GM21367 (cell line): ENCODE data around the gene CAB39.
A peak's percentile ranks its signal among the peaks of the same experiment; 100 is the strongest.

ENCODE experiments used
- ATAC-seq: cut with Tn5 transposase; IDR thresholded peaks from one replicate; pipeline ENCODE4 v1.9.1; 2021; ENCODE audit not compliant: unreplicated experiment

Gene CAB39

DNA sequence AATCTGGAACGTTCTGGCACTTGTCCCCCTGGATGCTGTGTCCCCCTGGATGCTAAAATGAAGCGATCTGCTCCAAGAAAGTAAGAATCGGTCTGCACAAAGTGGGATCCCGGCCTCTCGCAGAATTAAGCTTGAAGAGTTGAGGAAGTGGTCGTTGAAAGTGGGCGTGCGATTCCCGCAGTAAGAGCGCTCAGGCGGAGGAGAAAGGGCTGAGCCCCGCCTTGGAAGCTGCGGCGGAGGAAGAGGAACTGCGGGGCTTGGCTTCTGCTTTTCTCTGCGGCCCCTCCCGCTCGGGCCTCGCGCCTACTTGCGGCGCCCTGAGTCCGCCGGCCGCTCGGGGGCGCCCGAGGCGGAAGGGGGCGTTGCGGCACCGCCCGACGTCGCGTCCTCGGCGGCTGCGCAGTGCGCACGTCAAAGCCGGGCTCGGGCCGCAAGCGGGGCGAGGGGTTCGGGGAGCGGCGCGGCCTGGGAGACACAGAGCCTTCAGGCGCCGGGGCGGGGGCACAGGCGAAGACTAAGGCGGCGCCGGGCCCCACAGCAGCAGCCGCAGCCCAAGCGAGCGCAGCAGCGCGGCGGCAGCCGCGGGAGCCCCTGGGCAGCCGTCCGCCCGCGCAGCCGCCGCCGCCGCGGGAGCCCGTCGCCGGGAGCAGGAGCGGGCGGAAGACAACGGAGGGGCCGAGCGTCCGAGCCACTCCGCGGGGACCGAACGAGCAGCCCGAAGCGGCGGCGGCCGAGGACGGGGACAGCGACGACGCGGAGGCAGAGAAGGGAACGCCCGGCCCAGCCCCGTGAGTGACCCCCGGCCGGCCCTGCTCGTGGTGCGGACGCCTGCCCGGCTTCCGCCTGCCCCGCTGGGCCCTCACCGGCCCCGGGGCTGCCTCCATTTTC is at the start of gene CAB39:
Gene CAB39 (plus strand): TSS at position 400 of the 888 bp plus-strand sequence. CDS start 47,160 bp downstream, outside the sequence.
- ATAC-seq, result peak; percentile 75

DNA sequence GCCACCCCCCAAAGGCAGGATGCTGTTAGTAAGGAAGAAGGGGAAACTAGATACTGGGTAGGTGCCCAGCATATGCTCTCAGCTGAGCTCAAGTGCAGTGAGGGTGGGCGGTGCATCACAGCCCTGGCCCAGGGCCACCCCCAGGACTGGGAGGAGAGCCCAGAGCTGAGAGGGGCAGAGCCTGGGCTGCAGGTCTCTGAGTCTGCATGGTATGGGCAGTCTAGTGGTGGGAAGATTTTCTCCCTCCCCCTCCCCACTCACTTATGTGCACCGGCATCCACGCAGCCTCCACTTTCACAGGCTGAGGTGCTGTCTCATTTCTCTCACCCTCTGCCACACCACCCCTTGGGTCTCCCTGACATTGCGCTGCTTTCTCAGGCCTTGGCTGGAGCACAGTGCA is 48.5 kb upstream of the CAB39 start:
- ATAC-seq, result no peak

DNA sequence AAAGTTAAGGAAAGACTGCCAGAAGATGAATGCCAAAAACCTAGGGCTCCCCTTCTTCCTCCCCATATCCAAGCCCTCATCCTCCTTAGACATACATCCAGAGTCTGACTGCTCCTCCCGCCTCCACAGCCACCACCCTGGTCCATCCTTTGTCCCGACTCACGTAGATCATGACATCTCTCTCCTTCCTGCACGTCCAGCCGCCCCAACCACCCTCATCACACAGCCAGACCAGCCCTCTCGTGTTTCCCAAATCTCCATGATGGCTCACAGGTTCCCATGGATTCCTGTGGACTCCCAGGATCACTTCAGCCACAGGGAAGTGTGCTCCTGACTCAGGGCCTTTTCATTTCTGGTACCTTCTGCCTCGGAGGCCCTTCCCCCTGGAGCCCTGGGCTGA is 47.8 kb upstream of the CAB39 start:
- ATAC-seq, result no peak

DNA sequence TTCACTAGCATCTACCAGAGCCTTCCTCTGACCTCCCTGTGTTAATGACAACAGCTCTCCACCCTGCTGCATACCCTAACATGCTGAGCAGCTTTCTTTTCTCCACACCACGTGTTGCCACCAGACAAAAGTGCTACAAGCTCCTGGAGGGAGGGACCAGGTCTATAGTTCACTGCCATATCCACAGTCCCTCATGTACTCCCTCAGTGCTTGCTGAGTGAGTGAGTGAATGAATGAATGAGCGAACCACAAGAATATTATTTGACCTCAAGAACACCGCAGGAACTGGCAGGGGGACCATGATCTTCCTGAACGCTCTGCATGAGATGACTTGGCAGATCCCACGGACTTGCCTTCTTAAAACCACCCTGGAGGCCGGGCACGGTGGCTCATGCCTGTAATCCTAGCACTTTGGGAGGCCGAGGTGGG is 47.4 kb upstream of the CAB39 start:
- no peak for ATAC-seq

DNA sequence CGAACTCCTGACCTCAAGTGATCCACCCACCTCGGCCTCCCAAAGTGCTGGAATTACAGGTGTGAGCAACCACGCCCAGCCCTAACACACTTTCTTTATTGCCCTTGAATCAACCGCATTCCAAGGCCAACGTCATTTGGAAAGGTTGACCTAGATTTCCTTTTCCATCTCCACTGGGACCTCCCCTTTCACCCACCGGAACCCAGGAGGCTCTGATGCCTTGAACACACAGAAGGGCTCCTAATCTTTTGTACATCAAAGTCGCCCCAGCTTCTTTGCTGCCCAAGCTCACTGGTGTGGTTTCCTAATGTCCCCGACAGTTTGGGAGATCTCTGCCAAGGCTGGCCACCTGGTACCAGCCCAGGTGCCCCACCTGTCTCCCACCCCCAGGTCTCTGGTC is 46.2 kb upstream of the CAB39 start:
- no peak for ATAC-seq

DNA sequence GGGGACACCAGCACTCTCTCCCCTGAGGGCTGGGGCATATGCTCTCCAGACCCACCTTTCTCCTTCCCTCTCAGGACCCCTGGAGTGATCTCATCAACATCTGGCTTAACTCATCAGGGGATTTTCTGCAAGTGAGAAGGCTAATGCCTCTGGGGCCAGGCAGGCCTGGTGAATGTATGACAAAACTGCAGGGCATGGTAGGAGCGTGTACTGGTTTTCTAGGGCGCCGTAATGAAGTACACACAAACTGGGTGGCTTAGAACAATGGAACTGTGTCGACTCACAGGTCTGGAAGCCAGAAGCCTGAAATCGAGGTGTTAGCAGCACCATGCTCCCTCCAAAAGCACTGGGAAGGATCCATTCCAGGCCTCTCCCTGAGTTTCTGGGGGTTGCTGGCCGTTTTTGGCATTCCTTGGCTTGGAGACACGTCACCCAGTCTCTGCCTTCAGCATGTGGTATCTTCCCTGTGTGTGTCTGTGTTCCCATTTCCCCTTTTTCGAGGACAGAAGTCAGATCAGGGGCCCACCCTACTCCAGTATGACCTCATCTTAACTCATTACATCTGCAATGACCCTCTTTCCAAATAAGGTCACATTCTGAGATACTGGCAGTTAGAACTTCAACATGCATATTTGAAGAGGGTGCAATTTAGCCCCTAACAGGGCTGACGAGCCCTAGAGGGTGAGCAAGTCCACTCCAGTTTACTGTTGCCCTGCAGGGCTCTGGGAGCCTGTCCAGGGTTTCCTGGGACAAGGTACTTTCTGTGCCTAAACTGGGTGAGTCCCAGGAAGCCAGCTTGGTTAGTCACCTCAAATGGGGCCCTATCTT is 45.5 kb upstream of the CAB39 start:
- no peak for ATAC-seq

DNA sequence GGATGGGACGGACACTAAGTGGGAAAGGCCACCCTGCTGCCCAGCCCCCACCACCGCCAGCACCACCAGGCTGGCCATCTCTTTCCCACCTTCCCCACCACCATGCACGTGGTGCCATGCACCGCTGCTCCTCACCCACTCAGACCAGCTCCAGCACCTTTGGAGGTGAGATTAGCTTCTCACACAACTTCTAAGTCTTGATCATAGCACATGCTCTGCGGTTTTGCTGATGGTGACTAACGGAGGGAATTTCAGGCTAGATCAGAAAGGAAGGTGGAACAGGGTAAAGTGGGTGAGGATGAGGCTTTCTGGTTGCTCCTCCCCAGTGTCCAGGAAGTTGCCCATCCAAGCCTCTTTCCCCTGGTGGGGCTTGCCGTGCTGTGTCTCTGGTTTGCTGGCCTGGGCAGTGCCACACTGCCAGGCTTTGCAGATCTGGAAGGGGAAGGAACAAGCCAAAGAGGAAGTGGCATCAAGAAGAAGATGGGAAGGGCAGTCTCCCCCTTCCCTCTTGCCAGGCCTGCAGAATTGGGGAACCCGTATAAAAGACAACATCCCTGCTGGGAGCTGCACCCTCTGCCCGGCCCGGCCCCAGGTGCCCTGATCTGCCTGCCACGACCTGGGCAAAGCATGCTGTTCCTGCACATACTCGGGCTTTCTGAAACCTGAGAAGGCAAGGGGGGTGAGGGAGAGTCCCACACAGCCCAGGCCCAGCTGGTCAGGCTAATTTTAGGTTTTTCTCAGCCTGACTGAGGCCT is 44.3 kb upstream of the CAB39 start:
- peak; percentile 39 for ATAC-seq

DNA sequence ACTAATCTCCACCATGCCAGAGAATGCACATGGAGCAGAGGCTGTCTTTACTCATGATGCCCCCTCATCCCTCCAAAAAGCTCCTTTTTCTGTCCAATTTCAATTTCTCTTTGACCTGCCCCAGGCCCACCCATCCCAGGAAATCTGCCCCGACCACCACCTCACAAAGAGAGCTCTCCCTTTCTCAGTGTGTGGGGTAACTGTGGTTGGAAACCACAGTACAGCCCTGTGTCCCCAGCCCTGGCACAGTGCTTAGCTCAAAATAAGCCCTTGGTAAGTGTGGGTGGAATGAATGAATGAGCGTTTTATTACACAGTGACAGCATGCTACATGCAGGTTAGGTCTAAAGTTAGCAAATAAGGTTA is 43.7 kb upstream of the CAB39 start:
- peak; percentile 18 for ATAC-seq

DNA sequence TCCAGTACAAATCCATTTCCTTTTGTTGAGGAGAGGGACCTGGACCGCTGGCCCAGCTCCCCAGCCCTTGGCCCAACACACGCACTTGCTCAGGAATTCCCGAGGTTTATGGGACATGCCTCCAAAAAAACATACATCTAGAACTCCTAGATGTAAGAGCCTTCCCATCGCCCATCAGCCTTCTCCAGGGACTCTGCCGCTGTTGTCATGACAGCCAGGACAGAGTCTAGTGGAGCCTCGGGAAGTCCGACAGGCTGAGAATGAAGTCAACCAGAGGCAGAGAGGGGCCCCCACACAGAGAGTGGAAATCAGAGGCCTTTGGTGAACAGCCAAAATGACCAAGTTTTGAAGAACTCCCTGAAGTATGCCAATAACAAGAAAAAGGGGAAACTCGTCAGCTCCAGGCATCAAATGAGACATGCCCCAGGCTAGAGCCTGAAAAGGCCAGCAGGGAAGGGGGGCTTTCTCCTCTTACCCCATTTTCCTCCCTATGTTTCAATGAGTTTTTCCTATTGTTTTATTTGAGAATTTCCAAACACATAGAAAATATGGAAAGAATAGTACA is 43.2 kb upstream of the CAB39 start:
- ATAC-seq, result no peak

DNA sequence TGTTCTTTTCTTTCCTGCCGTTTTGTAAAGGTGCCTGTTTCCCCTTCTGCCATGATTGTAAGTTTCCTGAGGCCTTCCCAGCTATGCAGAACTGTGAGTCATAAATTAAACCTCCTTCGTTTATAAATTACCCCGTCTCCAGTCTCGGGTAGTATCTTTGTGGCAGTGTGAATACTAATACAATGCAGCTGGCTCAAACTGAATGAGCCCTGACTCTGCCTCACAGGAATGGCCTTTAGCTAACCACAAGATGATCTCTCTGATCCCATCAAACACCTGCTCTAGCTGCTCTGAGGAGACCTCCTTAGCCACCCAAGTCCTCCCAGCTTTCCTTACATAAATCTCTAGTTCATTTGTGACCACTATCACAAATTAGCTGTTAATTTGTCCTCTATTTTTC is 41.5 kb upstream of the CAB39 start:
- no peak for ATAC-seq

DNA sequence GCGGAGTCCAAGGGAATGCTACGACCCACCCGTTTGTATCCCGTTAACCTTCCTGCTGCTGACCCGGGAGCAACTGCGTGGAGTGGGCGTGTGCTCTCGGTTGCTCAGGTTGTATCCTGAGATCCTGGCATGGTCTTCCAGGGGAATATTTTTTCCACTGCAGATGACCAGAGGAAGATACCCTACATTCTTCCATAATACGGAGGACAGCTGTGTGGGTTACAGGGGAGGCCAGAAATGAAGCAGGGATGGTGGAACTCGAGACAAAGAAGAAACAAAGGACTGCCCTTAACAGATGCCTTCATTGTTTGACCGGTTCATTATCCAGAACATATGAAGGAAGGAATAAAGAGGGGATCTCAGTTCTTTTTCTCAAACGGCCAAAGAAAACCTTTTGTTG is 39.8 kb upstream of the CAB39 start:
- ATAC-seq, result no peak

DNA sequence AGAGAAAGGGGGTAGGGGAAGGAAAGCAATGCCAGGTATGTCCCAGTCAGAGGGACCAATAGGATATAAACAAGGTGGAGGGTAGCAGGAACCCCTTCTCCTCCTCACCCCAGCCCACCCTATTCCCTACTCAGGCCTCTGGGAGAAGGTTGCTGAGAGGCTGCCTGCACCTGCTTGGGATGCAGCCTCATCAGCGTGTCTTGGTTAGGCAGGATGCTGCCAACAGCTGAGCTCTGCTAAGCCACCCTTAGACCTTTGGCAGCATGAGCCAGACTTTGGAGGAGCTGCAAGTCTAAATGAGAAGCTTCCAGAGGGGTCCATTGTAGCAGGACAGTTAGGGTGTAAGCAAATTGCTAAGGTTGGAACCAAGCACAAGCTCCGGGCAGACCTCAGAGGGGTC is 38.2 kb upstream of the CAB39 start:
- ATAC-seq, result no peak

DNA sequence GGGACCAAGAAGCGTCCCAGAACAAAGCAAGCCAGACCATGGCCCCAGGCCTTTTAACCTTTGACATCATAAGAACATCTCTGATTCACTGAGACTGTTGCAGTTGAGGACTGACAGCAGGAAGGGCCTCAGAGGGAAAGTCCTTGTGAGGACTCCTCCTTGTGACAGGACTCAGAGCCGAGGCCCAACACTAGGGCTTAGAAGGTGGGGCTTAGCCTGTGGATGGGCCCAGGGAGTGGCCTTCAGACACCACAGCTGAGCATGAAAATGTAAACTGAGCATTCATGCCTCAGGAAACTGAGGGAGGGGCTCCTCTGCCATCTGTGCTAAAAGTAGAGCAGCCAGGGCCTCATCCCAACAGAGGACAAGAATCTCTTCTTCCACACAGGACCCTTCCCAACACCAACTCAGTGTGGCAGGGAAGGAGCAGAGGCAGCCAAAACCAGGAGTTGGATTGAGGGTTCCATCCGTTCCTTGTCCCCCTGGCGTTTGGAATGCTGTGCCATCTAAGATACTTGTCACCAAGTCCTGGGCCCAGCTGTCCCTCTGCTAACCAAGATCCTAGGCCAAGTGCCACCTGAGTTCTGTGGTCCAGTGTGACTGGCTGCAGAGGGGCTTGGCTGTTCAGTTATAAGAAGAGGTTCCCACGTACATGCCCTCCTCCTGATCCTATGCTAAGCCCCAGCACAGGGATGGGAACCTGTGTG is 37.5 kb upstream of the CAB39 start:
- ATAC-seq, result no peak

DNA sequence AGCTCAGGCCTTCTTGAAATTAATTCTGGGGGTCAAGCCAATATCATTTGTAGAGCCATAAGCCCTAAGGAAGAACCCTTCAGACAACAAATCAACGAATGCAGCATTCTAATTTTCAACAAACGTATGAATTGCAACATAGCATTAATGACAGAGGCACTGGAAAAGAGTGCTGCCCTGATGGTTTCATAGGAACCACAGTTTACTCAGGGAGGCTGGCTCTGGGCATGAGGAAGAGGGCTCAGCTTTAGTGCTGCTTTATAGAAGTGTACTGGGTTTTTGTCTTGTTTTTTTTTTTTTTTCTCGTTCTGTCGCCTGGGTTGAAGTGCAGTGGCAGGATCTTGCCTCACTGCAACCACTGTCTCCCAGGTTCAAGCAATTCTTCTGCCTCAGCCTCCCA is 36.1 kb upstream of the CAB39 start:
- no peak for ATAC-seq

DNA sequence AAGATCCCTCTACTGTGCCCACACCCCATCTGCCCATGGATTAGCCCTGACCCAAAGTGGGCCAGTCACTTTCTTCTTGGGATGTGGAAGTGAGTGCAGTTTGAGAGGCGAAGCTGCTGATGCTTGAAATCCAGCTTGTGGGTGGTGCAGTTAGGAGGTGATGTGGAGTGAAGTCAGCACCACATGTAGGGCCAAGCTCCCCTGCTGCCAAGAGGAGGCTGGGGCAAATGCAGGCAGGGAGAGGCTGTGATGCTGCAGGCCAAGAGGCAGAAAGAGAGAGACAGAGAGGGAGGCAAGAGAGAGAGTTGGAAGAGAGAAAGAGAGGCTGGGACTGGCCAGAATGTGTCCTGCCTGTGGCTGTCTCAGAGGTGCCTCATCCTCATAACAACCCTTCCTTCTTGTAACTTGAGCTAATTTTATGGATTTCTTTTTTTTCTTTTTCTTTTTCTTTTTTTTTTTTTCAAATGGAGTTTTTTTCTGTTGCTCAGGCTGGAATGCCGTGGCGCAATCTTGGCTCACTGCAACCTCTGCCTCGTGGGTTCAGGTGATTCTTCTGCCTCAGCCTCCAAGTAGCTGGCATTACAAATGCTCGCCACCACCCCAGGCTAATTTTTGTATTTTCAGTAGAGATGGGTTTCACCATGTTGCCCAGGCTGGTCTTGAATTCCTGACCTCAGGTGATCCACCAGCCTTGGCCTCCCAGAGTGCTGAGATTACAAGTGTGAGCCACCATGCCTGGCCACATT is 35.3 kb upstream of the CAB39 start:
- ATAC-seq, result no peak

DNA sequence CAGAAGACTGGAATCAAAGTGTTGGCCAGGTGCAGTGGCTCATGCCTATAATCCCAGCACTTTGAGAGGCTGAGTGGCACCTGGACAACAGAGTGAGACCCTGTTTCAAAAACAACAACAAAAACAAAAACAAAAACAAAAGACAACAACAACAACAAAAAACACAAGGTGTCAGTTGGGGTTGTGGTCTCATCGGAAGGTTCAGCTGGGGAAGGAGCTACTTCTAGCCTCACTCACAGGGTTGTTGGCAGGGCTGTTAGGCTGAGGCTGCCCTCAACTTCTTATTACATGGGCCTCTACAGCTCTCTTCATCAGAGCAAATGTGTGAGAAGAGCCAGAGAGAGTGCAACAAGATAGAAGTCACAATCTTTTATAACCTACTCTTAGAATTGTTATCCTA is 34.6 kb upstream of the CAB39 start:
- ATAC-seq, result no peak

DNA sequence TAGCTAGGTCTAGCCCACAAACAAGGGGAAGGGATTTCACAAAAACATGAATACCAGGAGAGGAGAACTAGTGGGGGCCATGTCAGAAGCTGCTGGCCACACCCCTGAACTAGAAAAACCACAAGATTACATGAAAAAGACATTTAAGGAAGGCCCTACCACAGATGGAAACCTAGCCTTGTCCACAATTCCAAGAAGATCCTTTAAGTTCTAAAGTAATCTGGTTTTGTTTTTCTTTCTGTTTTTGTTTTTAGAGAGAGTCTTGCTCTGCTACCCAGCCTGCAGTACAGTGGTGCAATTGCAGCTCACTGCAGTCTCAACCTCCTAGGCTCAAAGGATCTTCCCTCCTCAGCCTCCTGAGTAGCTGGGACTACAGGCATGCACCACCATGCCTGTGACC is 34.2 kb upstream of the CAB39 start:
- no peak for ATAC-seq

DNA sequence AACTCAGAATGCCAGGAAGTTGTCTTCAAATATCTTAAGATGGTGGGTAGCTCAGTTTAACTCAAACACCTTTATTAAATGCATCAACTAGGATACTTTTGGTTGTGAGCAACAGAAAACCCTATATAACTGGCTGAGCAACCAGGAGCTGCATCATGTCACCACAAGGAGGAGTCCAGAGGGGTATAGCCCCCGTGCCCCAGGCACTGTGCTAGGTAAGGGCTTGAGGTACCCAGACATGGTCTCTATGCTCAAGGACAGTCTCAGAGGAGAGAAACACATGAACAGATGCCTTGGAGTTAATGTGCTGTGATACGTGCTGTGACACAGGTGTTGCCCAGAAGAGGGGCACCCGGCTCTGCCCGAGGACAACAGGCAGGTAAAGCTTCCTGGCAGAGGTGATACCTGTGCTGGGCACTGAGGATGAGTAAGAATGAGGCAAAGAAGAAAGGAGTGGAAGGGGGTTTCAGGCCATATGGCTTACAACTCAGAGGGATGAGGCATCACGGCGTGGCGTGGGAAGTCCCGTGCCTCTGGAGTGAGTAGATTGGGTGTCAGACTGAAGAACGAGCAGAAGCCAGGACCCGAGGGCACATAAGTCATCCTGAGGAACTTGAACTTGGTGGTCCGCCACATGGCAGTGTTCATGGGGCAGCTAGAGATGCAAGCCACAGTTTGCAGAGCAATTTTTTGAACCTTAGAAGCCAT is 32.0 kb upstream of the CAB39 start:
- ATAC-seq, result no peak

DNA sequence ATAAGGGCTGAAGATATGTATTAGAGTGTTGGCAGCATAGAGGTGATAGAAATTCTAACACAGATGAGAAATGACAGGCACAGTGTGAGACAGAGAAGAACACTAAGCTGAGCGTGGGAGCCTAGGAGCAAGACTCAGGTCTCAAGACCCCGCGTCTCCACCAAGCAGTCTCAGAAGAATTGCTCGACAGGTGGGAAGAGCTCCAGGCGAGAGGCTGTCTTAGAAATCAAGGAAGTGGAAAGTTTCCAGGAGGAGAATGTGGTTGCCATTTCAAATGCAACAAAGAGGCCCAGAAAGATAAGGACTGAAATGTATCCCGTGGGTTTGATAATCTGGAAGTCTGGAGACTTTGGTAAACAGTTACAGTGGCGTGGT is 31.5 kb upstream of the CAB39 start:
- ATAC-seq, result no peak
